Measurements from ENCODE around the gene SCAF1. TPM values are rescaled to one million over a fixed set of nuclear protein-coding genes. Genes with fewer than 3 reads are reported as not detected.

The SCAF1 gene
- total and polyA plus RNA-seq, 9 of the 15 experiments (the other 6 are each of a cell fraction or from before 2014, with no cell fraction given): 0.20 to 79.0 (median 4.9) TPM

DNA sequence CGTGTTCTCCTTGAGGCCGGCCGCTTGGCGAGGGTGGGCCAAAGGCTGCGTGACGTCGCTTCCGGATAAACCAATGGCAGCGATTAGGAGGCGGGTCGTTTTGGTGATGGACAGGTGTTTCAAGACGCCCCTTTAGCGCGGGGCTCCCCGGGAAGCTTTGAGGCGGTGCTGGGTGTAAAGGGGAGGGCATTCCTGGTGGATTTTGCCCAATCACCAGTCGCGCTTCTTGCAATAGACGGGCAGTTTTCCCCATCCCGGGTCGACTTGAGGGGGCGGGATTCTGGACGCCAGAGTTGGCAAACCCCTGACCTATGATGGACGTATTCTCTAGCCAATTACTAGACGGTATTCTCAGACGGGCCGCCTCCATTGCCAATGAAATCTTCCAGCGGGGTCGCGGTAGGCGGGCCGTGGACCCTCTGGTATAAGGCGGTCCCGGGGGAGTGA, 34.8 kb downstream of the SCAF1 start (continued):
- TF ChIP-seq, protein P1, sequence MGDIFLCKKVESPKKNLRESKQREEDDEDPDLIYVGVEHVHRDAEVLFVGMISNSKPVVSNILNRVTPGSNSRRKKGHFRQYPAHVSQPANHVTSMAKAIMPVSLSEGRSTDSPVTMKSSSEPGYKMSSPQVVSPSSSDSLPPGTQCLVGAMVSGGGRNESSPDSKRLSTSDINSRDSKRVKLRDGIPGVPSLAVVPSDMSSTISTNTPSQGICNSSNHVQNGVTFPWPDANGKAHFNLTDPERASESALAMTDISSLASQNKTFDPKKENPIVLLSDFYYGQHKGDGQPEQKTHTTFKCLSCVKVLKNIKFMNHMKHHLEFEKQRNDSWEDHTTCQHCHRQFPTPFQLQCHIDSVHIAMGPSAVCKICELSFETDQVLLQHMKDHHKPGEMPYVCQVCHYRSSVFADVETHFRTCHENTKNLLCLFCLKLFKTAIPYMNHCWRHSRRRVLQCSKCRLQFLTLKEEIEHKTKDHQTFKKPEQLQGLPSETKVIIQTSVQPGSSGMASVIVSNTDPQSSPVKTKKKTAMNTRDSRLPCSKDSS (IDR thresholded peaks at IDR 0.05; ENCODE audit: low read depth, partially characterized antibody): no peak
- TF ChIP-seq, protein P2, sequence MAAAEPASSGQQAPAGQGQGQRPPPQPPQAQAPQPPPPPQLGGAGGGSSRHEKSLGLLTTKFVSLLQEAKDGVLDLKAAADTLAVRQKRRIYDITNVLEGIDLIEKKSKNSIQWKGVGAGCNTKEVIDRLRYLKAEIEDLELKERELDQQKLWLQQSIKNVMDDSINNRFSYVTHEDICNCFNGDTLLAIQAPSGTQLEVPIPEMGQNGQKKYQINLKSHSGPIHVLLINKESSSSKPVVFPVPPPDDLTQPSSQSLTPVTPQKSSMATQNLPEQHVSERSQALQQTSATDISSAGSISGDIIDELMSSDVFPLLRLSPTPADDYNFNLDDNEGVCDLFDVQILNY (CRISPR knock-in tag; IDR thresholded peaks at IDR 0.05): no peak
- TF ChIP-seq ATF4 (CRISPR knock-in tag; IDR thresholded peaks at IDR 0.05): no peak
- TF ChIP-seq KAT7 (CRISPR knock-in tag; IDR thresholded peaks at IDR 0.05; ENCODE audit: borderline replicate concordance): no peak
- peak; percentile 91; the same call in 1 of the 2 replicates for TF ChIP-seq ZBTB7A (IDR thresholded peaks at IDR 0.05; ENCODE audit: borderline replicate concordance, control insufficient read depth, low read depth, low read length)
- TF ChIP-seq, protein P3, sequence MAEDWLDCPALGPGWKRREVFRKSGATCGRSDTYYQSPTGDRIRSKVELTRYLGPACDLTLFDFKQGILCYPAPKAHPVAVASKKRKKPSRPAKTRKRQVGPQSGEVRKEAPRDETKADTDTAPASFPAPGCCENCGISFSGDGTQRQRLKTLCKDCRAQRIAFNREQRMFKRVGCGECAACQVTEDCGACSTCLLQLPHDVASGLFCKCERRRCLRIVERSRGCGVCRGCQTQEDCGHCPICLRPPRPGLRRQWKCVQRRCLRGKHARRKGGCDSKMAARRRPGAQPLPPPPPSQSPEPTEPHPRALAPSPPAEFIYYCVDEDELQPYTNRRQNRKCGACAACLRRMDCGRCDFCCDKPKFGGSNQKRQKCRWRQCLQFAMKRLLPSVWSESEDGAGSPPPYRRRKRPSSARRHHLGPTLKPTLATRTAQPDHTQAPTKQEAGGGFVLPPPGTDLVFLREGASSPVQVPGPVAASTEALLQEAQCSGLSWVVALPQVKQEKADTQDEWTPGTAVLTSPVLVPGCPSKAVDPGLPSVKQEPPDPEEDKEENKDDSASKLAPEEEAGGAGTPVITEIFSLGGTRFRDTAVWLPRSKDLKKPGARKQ (CRISPR knock-in tag; IDR thresholded peaks at IDR 0.05): no peak
- TF ChIP-seq RBM22 (IDR thresholded peaks at IDR 0.05; ENCODE audit: low read depth, low read length, poor library complexity, severe bottlenecking): no peak
- no peak for TF ChIP-seq ZNF449 (CRISPR knock-in tag; IDR thresholded peaks at IDR 0.05)
- no peak for TF ChIP-seq PHB2 (IDR thresholded peaks at IDR 0.05; ENCODE audit: low read depth)
- no peak for TF ChIP-seq CTBP1 (IDR thresholded peaks at IDR 0.05; ENCODE audit: borderline replicate concordance)

All from K562 (cell line).